Activated CD8-positive, alpha-beta T cell treated with anti-CD3 and anti-CD28 coated beads, Interleukin-2, amount 10 ng/mL, durations not matched to agents 7 days and 5 days (primary cell): ENCODE data around the gene RS1. TPM values are rescaled to one million over a fixed set of nuclear protein-coding genes. Genes with fewer than 3 reads are reported as not detected.

Experiments
- ATAC-seq: fragments of 150-1000 bp; cut with Tn5 transposase; one replicate; pipeline ENCODE4 v1.10.0; 2021; ENCODE audit warnings: moderate library complexity
- CTCF ChIA-PET: fragments of 350-600 bp; sonication (Branson Sonifier 250); formaldehyde crosslinking; loops from one replicate; lab custom pipeline; 2021; ENCODE audit warnings: antibody characterized with exemption; lab: Charles Lee
- POLR2A ChIA-PET: fragments of 350-600 bp; sonication (Branson Sonifier 250); formaldehyde crosslinking; loops from one replicate; lab custom pipeline; 2021; ENCODE audit warnings: antibody characterized with exemption; lab: Charles Lee
- DNase-seq: peaks from one replicate; pipeline ENCODE4 v3.0.0-alpha.2; 2020
- H3K27ac Mint-ChIP-seq: one replicate; pipeline ENCODE4 v1.8.0; 2021; ENCODE audit warnings: mild to moderate bottlenecking, mixed read lengths
- H3K27me3 Mint-ChIP-seq: one replicate; pipeline ENCODE4 v1.8.0; 2021; ENCODE audit warnings: low read depth, mixed read lengths
- H3K36me3 Mint-ChIP-seq: one replicate; pipeline ENCODE4 v1.8.0; 2021; ENCODE audit warnings: low read depth, mixed read lengths
- H3K4me1 Mint-ChIP-seq: one replicate; pipeline ENCODE4 v1.8.0; 2021; ENCODE audit warnings: low read depth, mixed read lengths
- H3K4me3 Mint-ChIP-seq: one replicate; pipeline ENCODE4 v1.8.0; 2021; ENCODE audit warnings: mild to moderate bottlenecking, mixed read lengths
- H3K9me3 Mint-ChIP-seq: one replicate; pipeline ENCODE4 v1.8.0; 2022; ENCODE audit warnings: mixed read lengths; ENCODE audit not compliant: insufficient read depth
- total RNA-seq, 2 experiments: library from RNA; stranded (reverse); gene quantifications; one replicate each; pipeline ENCODE4 v1.2.3, GENCODE V29; 2021

RS1 gene
- total RNA-seq, 2 experiments from 2014 or later: not detected

DNA sequence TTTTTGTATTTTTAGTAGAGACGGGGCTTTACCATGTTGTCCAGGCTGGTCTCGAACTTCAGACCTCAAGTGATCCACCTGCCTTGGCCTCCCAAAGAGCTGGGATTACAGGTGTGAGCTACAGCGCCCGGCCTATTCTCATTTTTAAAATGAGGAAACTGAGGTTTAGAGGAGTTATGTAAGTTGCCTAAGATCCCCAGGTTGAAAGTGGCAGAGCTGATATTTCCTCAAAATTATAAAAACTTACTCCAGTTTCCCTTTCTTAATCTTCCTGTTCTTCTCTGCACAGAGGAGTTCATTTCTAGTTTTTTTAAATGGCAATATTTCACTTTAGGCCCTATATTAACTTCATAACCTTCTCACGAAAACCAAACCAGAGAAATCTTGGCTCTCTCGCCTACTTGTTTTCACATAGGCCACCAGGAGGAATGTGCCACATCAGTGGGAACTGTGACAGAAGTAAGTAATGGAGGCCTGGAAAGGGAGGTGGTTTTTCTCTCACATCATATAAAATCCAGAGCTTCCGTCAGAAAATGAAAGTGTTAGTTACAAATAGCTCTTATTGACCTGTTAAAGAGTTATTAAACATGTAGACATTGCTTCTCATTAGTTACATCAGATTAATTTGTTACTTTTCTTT is 16.1 kb upstream of the RS1 start:
- Mint-ChIP-seq H3K4me3 (no peak overlapping the region), H3K36me3 (no peaks in the 10 kb centered on the region), H3K9me3 (no peaks in the 10 kb centered on the region), H3K27ac (no peak overlapping the region), H3K4me1 (no peaks in the 10 kb centered on the region), H3K27me3 (no peaks in the 10 kb centered on the region)
- ATAC-seq (no peak), DNase-seq (no peak)
- POLR2A ChIA-PET: no interaction called here
- CTCF ChIA-PET: no interaction called here

DNA sequence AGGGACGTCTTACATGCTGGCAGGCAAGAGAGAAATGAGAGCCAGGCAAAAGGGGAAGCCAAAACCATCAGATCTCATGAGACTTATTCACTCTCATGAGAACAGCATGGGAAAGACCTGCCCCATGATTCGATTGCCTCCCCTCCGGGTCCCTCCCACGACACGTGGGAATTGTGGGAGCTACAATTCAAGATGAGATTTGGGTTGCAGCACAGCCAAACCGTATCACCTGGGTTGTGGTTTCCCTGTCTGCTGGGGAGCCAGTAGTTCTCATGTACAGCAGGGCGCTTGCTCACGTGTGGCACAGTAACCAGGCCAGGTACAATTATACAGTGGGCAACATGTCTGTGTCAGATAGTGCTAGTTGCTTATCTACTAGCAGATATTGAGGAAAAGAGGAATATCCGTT is 11.1 kb upstream of the RS1 start:
- Mint-ChIP-seq H3K4me1 (no peaks in the 10 kb centered on the region), H3K9me3 (no peaks in the 10 kb centered on the region), H3K27ac (no peak overlapping the region), H3K36me3 (no peaks in the 10 kb centered on the region), H3K4me3 (no peak overlapping the region), H3K27me3 (no peaks in the 10 kb centered on the region)
- ChIA-PET POLR2A (no interaction called here), CTCF (no interaction called here)
- no peak for ATAC-seq
- no peak for DNase-seq

DNA sequence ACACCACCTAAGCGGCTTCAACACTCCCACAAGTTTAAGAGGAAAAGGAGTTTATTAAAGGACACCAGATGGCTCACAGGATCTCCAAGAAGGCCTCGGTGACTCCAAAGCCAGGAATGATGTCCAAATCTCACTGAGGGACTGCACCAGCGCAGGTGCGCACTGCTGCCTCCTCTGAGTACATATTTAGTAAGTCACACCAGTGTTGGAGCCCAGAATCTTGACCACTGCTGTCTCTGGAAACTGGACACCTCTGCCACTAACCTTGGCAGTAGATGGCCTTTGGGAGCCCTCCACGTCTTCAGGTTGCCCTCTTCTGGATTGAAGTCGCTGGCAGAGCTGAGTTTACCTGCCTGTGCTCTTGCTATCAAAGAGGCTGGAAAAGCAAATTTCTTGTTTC is 10.1 kb upstream of the RS1 start:
- Mint-ChIP-seq H3K27ac (no peak overlapping the region), H3K27me3 (no peaks in the 10 kb centered on the region), H3K4me1 (peaks cover 5% of the 10 kb centered on the region), H3K4me3 (no peak overlapping the region), H3K9me3 (no peaks in the 10 kb centered on the region), H3K36me3 (no peaks in the 10 kb centered on the region)
- CTCF ChIA-PET: no interaction called here
- POLR2A ChIA-PET: no interaction called here
- DNase-seq (no peak), ATAC-seq (no peak)

GRCh38 chrX:18677161-18677869 is 5.4 kb upstream of the RS1 start:
- Mint-ChIP-seq H3K36me3 (no peaks in the 10 kb centered on the region), H3K4me3 (no peak overlapping the region), H3K27me3 (no peaks in the 10 kb centered on the region), H3K9me3 (no peaks in the 10 kb centered on the region), H3K4me1 (peaks cover 10% of the 10 kb centered on the region), H3K27ac (no peak overlapping the region)
- DNase-seq (no peak), ATAC-seq (no peak)
- ChIA-PET POLR2A (no interaction called here), CTCF (interaction anchor here (0.8 kb wide), 1 partner anchor 657 kb away, joined by 3 read pairs; no protein-coding TSS in a partner anchor)

- POLR2A ChIA-PET: no interaction called here
Measured at GRCh38 chrX:18676470-18676869, 4.6 kb upstream of the RS1 start.

GRCh38 chrX:18676050-18676449 is 4.1 kb upstream of the RS1 start:
- POLR2A ChIA-PET: interaction anchor here (0.7 kb wide), 1 partner anchor 19 kb away, joined by 3 read pairs; no protein-coding TSS in a partner anchor
- Mint-ChIP-seq H3K27me3 (no peaks in the 10 kb centered on the region), H3K9me3 (no peaks in the 10 kb centered on the region), H3K4me3 (no peak overlapping the region), H3K4me1 (peaks cover 10% of the 10 kb centered on the region), H3K27ac (no peak overlapping the region), H3K36me3 (no peaks in the 10 kb centered on the region)
- no peak for ATAC-seq
- CTCF ChIA-PET: no interaction called here
- DNase-seq: no peak

More at GRCh38 chrX:18676470-18676869, 4.6 kb upstream of the RS1 start:
- H3K27me3 Mint-ChIP-seq: no peaks in the 10 kb centered on the region
- H3K4me1 Mint-ChIP-seq: peaks cover 10% of the 10 kb centered on the region
- no peak overlapping the region for H3K27ac Mint-ChIP-seq
- ATAC-seq (no peak), DNase-seq (no peak)
- H3K9me3 Mint-ChIP-seq: no peaks in the 10 kb centered on the region
- no peak overlapping the region for H3K4me3 Mint-ChIP-seq
- H3K36me3 Mint-ChIP-seq: no peaks in the 10 kb centered on the region
- CTCF ChIA-PET: interaction anchor here (0.8 kb wide), 1 partner anchor 658 kb away, joined by 3 read pairs; no protein-coding TSS in a partner anchor

DNA sequence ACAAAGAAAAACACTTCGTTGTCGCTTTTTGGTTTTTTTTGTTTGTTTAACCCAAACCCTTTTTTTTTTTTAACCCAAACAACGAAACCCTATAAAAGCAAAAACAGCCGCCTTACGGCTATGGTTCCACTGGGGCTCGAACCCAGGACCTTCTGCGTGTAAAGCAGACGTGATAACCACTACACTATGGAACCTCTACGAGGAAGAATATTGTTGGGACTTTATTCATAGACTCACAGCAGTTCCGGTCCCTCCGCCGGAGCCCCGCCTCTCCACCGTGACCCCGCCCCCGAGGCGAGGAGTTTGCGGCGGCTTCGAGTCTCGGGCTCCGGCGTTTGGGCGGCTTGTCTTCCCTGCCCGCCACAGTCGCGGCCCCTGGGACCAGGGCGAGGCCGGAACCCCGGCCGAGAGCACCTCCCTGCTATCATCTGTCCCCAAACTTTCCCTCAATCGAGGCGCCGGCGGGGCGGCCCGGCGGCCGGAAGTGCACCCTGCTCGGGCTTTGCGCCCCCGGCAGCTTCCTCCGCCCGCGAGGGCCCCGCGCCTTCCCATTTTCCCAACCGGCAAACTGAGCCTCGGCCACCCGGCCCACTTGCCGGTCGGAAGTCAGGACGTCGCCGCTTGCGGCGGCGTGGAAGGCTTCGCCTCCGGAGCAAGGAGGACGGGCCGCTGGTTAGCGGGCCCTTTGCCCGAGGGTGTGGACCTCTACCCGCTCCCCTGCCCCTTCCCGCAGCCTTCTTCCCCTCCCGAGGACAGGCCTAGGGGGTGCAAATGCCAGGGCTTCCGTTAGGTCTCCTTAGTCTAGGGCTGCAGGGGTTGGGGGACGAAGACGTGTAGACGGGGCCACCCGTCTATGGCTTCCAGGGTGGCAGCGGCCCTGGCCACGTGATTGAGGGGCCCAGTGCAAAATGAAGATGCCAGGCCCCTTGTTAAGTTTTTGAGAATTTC is 3.2 kb upstream of the RS1 start:
- ChIA-PET POLR2A (no interaction called here), CTCF (no interaction called here)
- Mint-ChIP-seq H3K9me3 (no peaks in the 10 kb centered on the region), H3K4me3 (peak overlapping the region; percentile 73), H3K4me1 (peaks cover 10% of the 10 kb centered on the region), H3K27ac (peak overlapping the region; percentile 84), H3K27me3 (no peaks in the 10 kb centered on the region), H3K36me3 (no peaks in the 10 kb centered on the region)
- ATAC-seq (peak; percentile 88), DNase-seq (peak; percentile 81)

DNA sequence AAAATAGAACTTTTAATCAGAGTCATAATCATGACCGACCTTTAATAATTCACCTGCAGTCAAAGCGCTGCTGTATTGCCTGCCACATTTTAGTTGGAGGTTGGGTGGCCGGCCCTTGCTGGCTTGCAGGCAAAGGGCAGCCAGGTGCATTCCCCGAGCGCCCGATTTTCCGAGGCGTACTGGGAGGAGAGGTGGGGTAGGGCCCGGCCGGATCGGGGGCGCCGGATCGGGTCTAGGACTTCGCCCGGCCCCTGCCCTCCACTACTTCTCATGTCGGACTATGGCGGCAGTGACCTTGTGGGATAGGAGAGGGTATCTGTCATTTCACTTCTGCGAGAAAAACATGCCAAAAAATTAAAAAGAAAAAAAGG is 2.5 kb upstream of the RS1 start:
- peak; percentile 42 for ATAC-seq
- CTCF ChIA-PET: no interaction called here
- Mint-ChIP-seq H3K9me3 (no peaks in the 10 kb centered on the region), H3K4me3 (peak overlapping the region; percentile 73), H3K36me3 (no peaks in the 10 kb centered on the region), H3K27ac (peak overlapping the region; percentile 77), H3K4me1 (peaks cover 10% of the 10 kb centered on the region), H3K27me3 (peaks cover 1% of the 10 kb centered on the region)
- POLR2A ChIA-PET: no interaction called here
- peak; percentile 24 for DNase-seq

DNA sequence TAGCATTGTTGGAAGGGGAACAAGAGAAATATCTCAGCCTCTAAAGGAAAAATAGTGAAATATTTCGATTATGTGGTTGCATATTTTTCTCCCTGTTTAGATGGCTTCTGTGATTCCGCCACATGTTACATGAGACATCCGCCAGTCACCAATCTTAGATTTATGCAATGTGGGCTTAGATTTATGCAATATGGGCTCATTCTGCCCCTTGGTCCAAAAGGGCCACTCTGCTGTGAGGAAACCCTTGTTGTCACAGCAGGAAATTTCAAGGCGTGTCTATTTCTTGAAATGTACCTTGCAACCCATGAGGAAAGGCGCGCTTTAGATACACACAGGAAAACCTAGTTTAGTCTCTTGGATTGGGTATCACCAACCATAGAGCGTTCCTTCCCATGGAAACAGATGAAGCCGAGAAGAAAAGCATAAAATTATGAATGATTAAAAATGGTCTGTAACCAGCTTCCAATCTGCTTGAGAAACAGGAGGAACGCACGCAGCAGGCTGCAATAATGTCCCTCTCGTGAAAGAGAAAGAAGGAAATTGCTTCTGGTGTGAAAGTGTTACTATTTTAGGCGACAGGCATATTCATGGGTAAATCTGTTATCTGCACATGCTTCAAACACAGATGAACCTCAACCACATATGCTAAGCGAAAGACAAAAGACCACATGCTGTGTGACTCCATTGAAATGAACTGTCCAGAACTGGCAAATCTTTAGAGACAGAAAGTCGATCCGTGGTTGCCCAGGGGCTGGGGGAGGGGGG is 3.7 kb downstream of the RS1 start:
- H3K27ac Mint-ChIP-seq: no peak overlapping the region
- H3K36me3 Mint-ChIP-seq: no peaks in the 10 kb centered on the region
- POLR2A ChIA-PET: no interaction called here
- H3K4me3 Mint-ChIP-seq: no peak overlapping the region
- CTCF ChIA-PET: no interaction called here
- ATAC-seq: no peak
- no peaks in the 10 kb centered on the region for H3K4me1 Mint-ChIP-seq
- peaks cover 1% of the 10 kb centered on the region for H3K27me3 Mint-ChIP-seq
- DNase-seq: no peak
- no peaks in the 10 kb centered on the region for H3K9me3 Mint-ChIP-seq

- no peak for DNase-seq
- Mint-ChIP-seq H3K4me1 (no peaks in the 10 kb centered on the region), H3K27ac (no peak overlapping the region), H3K9me3 (no peaks in the 10 kb centered on the region), H3K4me3 (no peak overlapping the region), H3K27me3 (peaks cover 1% of the 10 kb centered on the region), H3K36me3 (no peaks in the 10 kb centered on the region)
- ChIA-PET POLR2A (no interaction called here), CTCF (no interaction called here)
- ATAC-seq: no peak
Measured at GRCh38 chrX:18666614-18667013, 5.3 kb downstream of the RS1 start.

DNA sequence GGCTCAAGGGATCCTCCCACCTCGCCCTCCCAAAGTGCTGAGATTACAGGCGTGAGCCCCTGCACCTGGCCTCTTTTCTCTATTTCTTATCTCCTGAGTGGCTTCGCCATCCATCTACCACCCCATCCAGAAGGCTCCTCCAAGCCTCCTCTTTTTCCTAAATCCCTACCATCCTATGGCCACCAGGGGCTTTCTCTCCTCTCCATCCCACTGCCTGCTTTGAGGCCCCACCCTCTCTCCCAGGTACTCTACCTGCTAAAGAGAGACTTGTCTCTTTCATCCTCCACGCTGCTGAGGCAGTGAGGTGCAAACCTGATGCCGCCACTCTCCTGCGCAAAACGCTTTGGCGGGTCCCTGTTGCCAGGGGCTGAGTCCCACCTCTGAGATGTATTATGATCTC is 7.0 kb downstream of the RS1 start:
- POLR2A ChIA-PET: no interaction called here
- Mint-ChIP-seq H3K27ac (no peak overlapping the region), H3K4me3 (no peak overlapping the region), H3K27me3 (peaks cover 1% of the 10 kb centered on the region), H3K4me1 (no peaks in the 10 kb centered on the region), H3K36me3 (no peaks in the 10 kb centered on the region), H3K9me3 (no peaks in the 10 kb centered on the region)
- CTCF ChIA-PET: no interaction called here
- ATAC-seq: no peak
- no peak for DNase-seq
